Choroid plexus epithelial cell (primary cell): ENCODE data around the gene C8B.

Experiments used
- DNase-seq: peaks from one replicate; pipeline ENCODE4 v3.0.0-alpha.2; 2010; ENCODE audit warnings: low read depth
- H3K4me3 ChIP-seq: 2 replicates; pipeline ENCODE4 v1.5.1; 2011; ENCODE audit warnings: low read depth, mild to moderate bottlenecking, control low read depth, low read length, moderate library complexity
- TF ChIP-seq, protein P1 (sequence below): conservative IDR thresholded peaks from 2 replicates; pipeline ENCODE4 v1.5.1; 2011; ENCODE audit warnings: low read depth, mild to moderate bottlenecking, control low read depth, inconsistent platforms, low read length, moderate library complexity

Gene C8B

DNA sequence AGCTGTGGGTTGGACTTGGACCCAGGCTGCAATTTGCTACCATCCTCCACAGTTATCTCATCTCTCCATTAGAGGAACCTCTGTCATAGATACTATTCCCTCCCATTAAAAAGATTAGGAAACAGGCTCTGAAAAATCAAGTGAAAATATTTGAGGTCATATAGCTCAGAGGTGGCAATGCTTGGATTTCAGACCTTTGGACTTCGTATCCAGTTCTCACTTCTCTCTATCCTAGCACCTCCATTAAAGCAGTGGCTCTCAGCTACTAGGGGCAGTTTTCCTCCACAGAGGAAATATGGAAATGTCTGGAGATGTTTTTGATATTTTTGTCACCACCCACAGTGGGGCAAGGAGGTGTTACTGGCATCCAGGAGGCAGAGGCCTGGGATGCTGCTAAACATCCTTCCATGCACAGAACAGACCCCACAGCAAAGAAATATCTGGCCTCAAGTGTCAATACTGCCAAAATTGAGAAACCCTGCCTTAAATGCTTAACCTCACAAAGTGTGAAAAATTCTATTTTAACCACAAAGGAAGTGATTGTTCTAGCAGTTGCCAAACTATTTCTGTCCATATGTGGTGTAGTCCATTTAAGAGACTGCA is 57.1 kb downstream of the C8B start:
- TF ChIP-seq, protein P1, sequence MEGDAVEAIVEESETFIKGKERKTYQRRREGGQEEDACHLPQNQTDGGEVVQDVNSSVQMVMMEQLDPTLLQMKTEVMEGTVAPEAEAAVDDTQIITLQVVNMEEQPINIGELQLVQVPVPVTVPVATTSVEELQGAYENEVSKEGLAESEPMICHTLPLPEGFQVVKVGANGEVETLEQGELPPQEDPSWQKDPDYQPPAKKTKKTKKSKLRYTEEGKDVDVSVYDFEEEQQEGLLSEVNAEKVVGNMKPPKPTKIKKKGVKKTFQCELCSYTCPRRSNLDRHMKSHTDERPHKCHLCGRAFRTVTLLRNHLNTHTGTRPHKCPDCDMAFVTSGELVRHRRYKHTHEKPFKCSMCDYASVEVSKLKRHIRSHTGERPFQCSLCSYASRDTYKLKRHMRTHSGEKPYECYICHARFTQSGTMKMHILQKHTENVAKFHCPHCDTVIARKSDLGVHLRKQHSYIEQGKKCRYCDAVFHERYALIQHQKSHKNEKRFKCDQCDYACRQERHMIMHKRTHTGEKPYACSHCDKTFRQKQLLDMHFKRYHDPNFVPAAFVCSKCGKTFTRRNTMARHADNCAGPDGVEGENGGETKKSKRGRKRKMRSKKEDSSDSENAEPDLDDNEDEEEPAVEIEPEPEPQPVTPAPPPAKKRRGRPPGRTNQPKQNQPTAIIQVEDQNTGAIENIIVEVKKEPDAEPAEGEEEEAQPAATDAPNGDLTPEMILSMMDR, result no peak
- DNase-seq, result peak; percentile 72
- no peak overlapping the region for H3K4me3 ChIP-seq

- TF ChIP-seq, protein P1, result no peak
- no peak overlapping the region for H3K4me3 ChIP-seq
- no peak for DNase-seq
Observed at GRCh38 chr1:56905667-56906066, 60.1 kb downstream of the C8B start.

GRCh38 chr1:56904663-56905397 is 61.0 kb downstream of the C8B start:
- DNase-seq, result no peak
- H3K4me3 ChIP-seq, result no peak overlapping the region
- TF ChIP-seq, protein P1, result no peak

DNA sequence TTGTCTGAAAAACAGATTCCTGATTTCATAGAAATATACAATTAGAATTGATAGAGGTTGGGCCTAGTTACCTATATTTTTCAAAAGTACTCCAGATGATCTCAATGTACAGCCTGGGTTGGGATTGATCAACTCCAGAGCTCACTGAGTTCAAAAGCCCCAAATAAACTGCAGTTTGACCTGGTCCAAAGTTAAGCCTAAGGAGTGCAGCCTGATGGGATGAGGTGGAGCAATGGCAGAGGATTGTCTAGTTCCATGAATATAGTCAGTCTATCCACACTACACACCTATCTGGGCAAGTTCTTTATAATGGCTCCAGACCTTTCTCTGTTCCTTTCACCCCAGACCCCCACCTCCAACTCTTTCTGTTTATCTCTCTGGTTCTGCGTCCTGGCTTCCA is 62.0 kb downstream of the C8B start:
- TF ChIP-seq, protein P1, result no peak
- DNase-seq, result no peak
- no peak overlapping the region for H3K4me3 ChIP-seq

- TF ChIP-seq, protein P1, result no peak
- H3K4me3 ChIP-seq, result no peak overlapping the region
- peak; percentile 39 for DNase-seq
Observed at GRCh38 chr1:56901716-56902115, 64.1 kb downstream of the C8B start.

GRCh38 chr1:56898879-56899278 is 66.9 kb downstream of the C8B start:
- TF ChIP-seq, protein P1, result no peak
- H3K4me3 ChIP-seq, result no peak overlapping the region
- DNase-seq, result no peak

GRCh38 chr1:56898005-56898373 is 67.8 kb downstream of the C8B start:
- TF ChIP-seq, protein P1, result no peak
- no peak overlapping the region for H3K4me3 ChIP-seq
- DNase-seq, result no peak
